Kidney (tissue), 14 donors: ENCODE measurements around the gene OR2F1. TPM values are rescaled to one million over a fixed set of nuclear protein-coding genes. Genes with fewer than 3 reads are reported as not detected.
"Not testable (repeated sequence)": the region's sequence is repeated elsewhere in the genome, so short reads cannot be mapped to it uniquely, and the experiment has no call there.

ENCODE experiments used
- DNase-seq, 5 donors: peaks; one replicate each; pipeline ENCODE4 v3.0.0-alpha.2; 2013 to 2020
- FAIRE-seq: peaks from 2 replicates; lab custom pipeline; 2012; peaks lifted over from hg19 to GRCh38; lab: Jason Lieb, UNC
- H3K27ac ChIP-seq, 2 donors: one replicate each; pipeline ENCODE4 v1.7.0; 2013; ENCODE audit warnings: low read depth in 2 of 2, low read length in 2 of 2, inconsistent platforms in 1 of 2
- H3K27me3 ChIP-seq: one replicate; pipeline ENCODE4 v1.7.1; 2013; ENCODE audit warnings: low read length, inconsistent platforms; ENCODE audit not compliant: control insufficient read depth, insufficient read depth
- H3K36me3 ChIP-seq, 3 donors: one replicate each; pipeline versions ENCODE4 v1.7.0 to v1.7.1; 2013; ENCODE audit warnings: low read length in 3 of 3, control low read depth in 1 of 3, inconsistent platforms in 1 of 3; ENCODE audit not compliant: insufficient read depth in 3 of 3, control insufficient read depth in 2 of 3
- H3K4me1 ChIP-seq, 3 donors: one replicate each; pipeline versions ENCODE4 v1.7.0 to v1.7.1; 2013; ENCODE audit warnings: low read length in 3 of 3, inconsistent platforms in 1 of 3, low read depth in 1 of 3; ENCODE audit not compliant: control insufficient read depth in 2 of 3, insufficient read depth in 2 of 3
- H3K4me3 ChIP-seq, 3 donors: one replicate each; pipeline versions ENCODE4 v1.7.0 to v1.8.1; 2013; ENCODE audit warnings: low read length in 3 of 3, control low read depth in 1 of 3, inconsistent platforms in 1 of 3
- H3K9ac ChIP-seq, 3 donors: one replicate each; pipeline versions ENCODE4 v1.7.0 to v1.7.1; 2013; ENCODE audit warnings: low read length in 3 of 3, control low read depth in 1 of 3, inconsistent platforms in 1 of 3
- H3K9me3 ChIP-seq, 3 donors: one replicate each; pipeline versions ENCODE4 v1.7.0 to v1.7.1; 2013; ENCODE audit warnings: low read length in 3 of 3, control low read depth in 1 of 3, inconsistent platforms in 1 of 3; ENCODE audit not compliant: control insufficient read depth in 2 of 3, insufficient read depth in 1 of 3
- intact Hi-C: fragments of 100-400 bp; cut with DNase I; formaldehyde crosslinking; loops from one replicate; pipeline ENCODE4 v1.11.1; 2022
- polyA plus RNA-seq: library from polyadenylated mRNA; stranded (reverse); fragments of 350-450 nt; fragmentation: Illumina TruSeq; extraction: RNeasy Lipid Tissue Mini Kit (QIAGEN cat#74804); gene quantifications from one replicate; pipeline ENCODE4 v1.2.3, GENCODE V29; 2014; ENCODE audit warnings: low read depth, low replicate concordance; ENCODE audit not compliant: insufficient read depth
- total RNA-seq: library from RNA; stranded (reverse); fragmentation: NEBNext Ultra II Directional; extraction: Animal tissue kit (Norgen Biotek cat#: 25700); gene quantifications from one replicate; pipeline ENCODE4 v1.2.1, GENCODE V29; 2021
- TF ChIP-seq, protein P1 (sequence below): IDR thresholded peaks from 3 replicates; pipeline ENCODE4 v1.5.1; 2012; ENCODE audit warnings: mild to moderate bottlenecking, moderate library complexity, borderline replicate concordance; ENCODE audit not compliant: insufficient read depth; ENCODE audit errors: extremely low read depth
- donor health status: control.
- donor health status: control.
- donor health status: control.
- donor health status: control.
- donor health status: control.
- donor health status: DM: yes; HTN: yes; CAD: no.
- donor health status: Normal renal cell carcinoma (clear cell type).

Gene OR2F1
- total and polyA plus RNA-seq, 2 donors from 2014 or later = not detected

- H3K27ac ChIP-seq = no peak overlapping the region
- TF ChIP-seq, protein P1, sequence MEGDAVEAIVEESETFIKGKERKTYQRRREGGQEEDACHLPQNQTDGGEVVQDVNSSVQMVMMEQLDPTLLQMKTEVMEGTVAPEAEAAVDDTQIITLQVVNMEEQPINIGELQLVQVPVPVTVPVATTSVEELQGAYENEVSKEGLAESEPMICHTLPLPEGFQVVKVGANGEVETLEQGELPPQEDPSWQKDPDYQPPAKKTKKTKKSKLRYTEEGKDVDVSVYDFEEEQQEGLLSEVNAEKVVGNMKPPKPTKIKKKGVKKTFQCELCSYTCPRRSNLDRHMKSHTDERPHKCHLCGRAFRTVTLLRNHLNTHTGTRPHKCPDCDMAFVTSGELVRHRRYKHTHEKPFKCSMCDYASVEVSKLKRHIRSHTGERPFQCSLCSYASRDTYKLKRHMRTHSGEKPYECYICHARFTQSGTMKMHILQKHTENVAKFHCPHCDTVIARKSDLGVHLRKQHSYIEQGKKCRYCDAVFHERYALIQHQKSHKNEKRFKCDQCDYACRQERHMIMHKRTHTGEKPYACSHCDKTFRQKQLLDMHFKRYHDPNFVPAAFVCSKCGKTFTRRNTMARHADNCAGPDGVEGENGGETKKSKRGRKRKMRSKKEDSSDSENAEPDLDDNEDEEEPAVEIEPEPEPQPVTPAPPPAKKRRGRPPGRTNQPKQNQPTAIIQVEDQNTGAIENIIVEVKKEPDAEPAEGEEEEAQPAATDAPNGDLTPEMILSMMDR = no peak
- no peaks in the 10 kb centered on the region for H3K27me3 ChIP-seq
- no peaks in the 10 kb centered on the region for H3K36me3 ChIP-seq
- intact Hi-C loops = no loop called here
- H3K9me3 ChIP-seq = no peaks in the 10 kb centered on the region
- no peak overlapping the region for H3K9ac ChIP-seq
- no peaks in the 10 kb centered on the region for H3K4me1 ChIP-seq
- FAIRE-seq = no peak
- no peak for DNase-seq
- no peak overlapping the region for H3K4me3 ChIP-seq
Measured at GRCh38 chr7:144009361-144009760, 54.7 kb downstream of the OR2F1 start.

- FAIRE-seq, H3K27me3 ChIP-seq, H3K27ac ChIP-seq, H3K4me3 ChIP-seq, H3K36me3 ChIP-seq, intact Hi-C loops, H3K9me3 ChIP-seq, DNase-seq, H3K9ac ChIP-seq, H3K4me1 ChIP-seq: not testable (repeated sequence)
Measured at GRCh38 chr7:144010061-144010460, 55.4 kb downstream of the OR2F1 start.

DNA sequence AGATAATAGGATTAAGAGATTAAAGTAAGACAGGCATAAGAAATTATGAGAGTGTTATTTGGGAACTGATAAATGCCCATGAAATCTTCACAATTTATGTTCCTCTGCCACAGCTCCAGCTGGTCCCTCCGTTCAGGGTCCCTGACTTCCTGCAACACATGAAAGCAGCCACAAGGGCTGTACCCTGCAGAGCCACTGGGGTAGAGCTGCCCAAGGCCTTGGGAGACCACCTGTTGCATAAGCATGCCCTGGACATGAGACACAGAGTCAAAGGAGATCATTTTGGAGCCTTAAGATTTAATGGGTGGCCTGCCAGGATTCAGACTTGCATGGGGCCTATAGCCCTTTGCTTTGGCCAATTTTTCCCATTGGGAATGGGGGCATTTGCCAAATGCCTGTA is 56.2 kb downstream of the OR2F1 start:
- intact Hi-C loops, FAIRE-seq, H3K4me1 ChIP-seq, H3K9ac ChIP-seq, H3K27ac ChIP-seq, H3K27me3 ChIP-seq, H3K9me3 ChIP-seq, H3K4me3 ChIP-seq, DNase-seq, H3K36me3 ChIP-seq: not testable (repeated sequence)

DNA sequence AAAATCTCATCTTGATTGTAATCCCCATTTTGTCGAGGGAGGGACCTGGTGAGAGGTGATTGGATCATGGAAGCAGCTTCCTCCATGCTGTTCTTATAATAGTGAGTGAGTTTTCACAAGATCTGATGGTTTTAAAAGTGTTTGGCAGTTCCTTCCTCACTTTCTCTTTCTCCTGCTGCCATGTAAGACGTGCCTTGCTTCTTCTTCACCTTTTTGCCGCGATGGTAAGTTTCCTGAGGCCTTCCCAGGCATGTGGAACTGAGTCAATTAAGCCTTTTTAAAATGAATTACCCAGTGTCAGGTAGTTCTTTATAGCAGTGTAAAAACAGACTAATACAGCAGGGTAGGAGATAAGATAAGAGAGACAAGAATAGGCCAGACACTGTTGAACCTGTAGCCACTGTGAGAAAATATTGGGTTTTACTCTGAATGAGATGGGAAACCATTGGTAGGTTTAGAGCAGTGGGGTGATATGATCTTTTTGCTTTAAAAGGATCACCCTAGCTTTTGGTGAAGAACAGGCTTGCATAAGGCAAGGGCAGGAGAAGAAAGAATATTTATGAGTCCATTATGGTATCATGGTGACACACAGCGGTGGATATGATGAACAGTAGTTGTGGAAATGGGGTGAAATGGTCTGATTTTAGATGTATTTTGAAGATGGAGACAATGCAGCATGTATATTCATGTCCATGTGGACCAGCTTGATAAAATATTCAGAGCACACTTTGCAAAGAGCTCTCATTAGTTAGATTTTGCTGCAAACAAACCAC is 57.0 kb downstream of the OR2F1 start:
- Histone ChIP-seq H3K9ac (no peak overlapping the region), H3K4me1 (no peaks in the 10 kb centered on the region), H3K9me3 (no peaks in the 10 kb centered on the region), H3K36me3 (no peaks in the 10 kb centered on the region), H3K27ac (no peak overlapping the region), H3K4me3 (no peak overlapping the region), H3K27me3 (no peaks in the 10 kb centered on the region)
- intact Hi-C loops = no loop called here
- TF ChIP-seq, protein P1 = no peak
- DNase-seq (no peak), FAIRE-seq (no peak)

Other genes starting within 250 kb of the OR2F1 start
- 0.13 TPM for gene CTAGE6, start 197.1 kb upstream of the OR2F1 start, total RNA-seq
- not detected for gene CTAGE6, start 197.1 kb upstream of the OR2F1 start, polyA plus RNA-seq
- 37.2 TPM for gene TCAF1, start 52.7 kb upstream of the OR2F1 start, total RNA-seq
- 12.2 TPM for gene TCAF1, start 52.7 kb upstream of the OR2F1 start, polyA plus RNA-seq
- not detected for gene OR2F2, start 19.6 kb upstream of the OR2F1 start, total RNA-seq
- gene OR2F2, start 19.6 kb upstream of the OR2F1 start, polyA plus RNA-seq = not detected
- not detected for gene OR6B1, start 45.5 kb downstream of the OR2F1 start, total RNA-seq
- not detected for gene OR6B1, start 45.5 kb downstream of the OR2F1 start, polyA plus RNA-seq
- not detected for gene OR2A5, start 94.1 kb downstream of the OR2F1 start, total RNA-seq
- not detected for gene OR2A5, start 94.1 kb downstream of the OR2F1 start, polyA plus RNA-seq
- not detected for gene OR2A25, start 115.0 kb downstream of the OR2F1 start, total RNA-seq
- not detected for gene OR2A25, start 115.0 kb downstream of the OR2F1 start, polyA plus RNA-seq
- not detected for gene OR2A12, start 131.4 kb downstream of the OR2F1 start, total RNA-seq
- gene OR2A12, start 131.4 kb downstream of the OR2F1 start, polyA plus RNA-seq = not detected
- not detected for gene OR2A2, start 154.7 kb downstream of the OR2F1 start, total RNA-seq
- gene OR2A2, start 154.7 kb downstream of the OR2F1 start, polyA plus RNA-seq = not detected
- gene OR2A14, start 168.3 kb downstream of the OR2F1 start, total RNA-seq = not detected
- gene OR2A14, start 168.3 kb downstream of the OR2F1 start, polyA plus RNA-seq = not detected
- gene CTAGE4, start 228.6 kb downstream of the OR2F1 start, total RNA-seq = 4.9 TPM
- 4.2 TPM for gene CTAGE4, start 228.6 kb downstream of the OR2F1 start, polyA plus RNA-seq
- gene ARHGEF35, start 241.0 kb downstream of the OR2F1 start, total RNA-seq = 22.1 TPM
- 9.5 TPM for gene ARHGEF35, start 241.0 kb downstream of the OR2F1 start, polyA plus RNA-seq